WTC11 (cell line): ENCODE results near the gene TOX2.

Source experiments
- CBFB ChIP-seq: sonication (generic); formaldehyde crosslinking; IDR thresholded peaks from 2 replicates; pipeline ENCODE4 v1.8.1; 2022; ENCODE audit warnings: mild to moderate bottlenecking, low read depth, missing genetic modification reagents
- CREB1 ChIP-seq: sonication (generic); formaldehyde crosslinking; IDR thresholded peaks from 2 replicates; pipeline ENCODE4 v1.8.0; 2023; ENCODE audit warnings: mild to moderate bottlenecking, missing genetic modification reagents
- NR1H2 ChIP-seq: sonication (generic); formaldehyde crosslinking; IDR thresholded peaks from 2 replicates; pipeline ENCODE4 v1.9.0; 2021; ENCODE audit warnings: mild to moderate bottlenecking, moderate library complexity, missing genetic modification reagents
- RELA ChIP-seq: sonication (generic); formaldehyde crosslinking; IDR thresholded peaks from 2 replicates; pipeline ENCODE4 v1.8.1; 2022; ENCODE audit warnings: missing genetic modification reagents, mild to moderate bottlenecking, borderline replicate concordance
- SMAD4 ChIP-seq: sonication (generic); formaldehyde crosslinking; IDR thresholded peaks from 2 replicates; pipeline ENCODE4 v1.8.0; 2022; ENCODE audit warnings: mild to moderate bottlenecking, missing genetic modification reagents
- ZBTB21 ChIP-seq: sonication (generic); formaldehyde crosslinking; IDR thresholded peaks from 2 replicates; pipeline ENCODE4 v1.8.1; 2023; ENCODE audit warnings: mild to moderate bottlenecking, missing genetic modification reagents, borderline replicate concordance
- TF ChIP-seq, protein P1 (sequence below): fragments of 200-600 bp; IDR thresholded peaks from 2 replicates; pipeline ENCODE4 v1.8.0; 2022; ENCODE audit warnings: antibody characterized with exemption

DNA sequence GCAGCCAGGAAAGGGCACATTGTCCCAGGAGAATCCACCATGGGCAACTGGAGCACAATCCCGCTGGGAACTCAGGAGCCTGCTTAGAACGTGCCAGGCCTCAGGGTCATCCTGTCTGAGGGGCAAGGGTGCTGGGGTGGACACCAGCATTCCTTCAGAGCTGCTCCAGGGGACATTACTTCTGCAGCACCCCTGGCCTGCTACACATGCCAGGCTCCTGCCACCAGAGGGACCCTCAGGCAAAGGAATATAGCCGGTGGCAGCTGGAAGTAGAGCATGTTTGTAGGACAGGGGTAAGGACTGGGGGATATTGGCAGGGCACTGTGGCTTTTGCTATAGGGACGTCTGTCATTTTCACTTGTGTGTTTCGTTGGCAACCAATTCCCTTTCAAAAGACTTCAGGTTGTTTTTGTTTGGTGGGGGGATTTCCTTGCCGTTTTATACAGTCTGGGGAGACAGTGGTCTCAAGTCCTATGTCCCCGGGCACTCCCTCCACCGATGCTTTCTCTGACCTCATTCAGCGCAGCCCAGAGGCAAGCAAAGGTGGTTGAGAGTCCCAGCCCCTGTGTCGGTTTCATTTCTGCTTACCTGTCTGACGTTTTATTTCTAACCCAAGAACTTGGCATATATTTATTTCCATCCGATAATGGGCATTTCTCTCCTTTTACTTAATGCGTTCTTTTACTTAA is 141.5 kb downstream of the TOX2 start:
- TF ChIP-seq, protein P1, sequence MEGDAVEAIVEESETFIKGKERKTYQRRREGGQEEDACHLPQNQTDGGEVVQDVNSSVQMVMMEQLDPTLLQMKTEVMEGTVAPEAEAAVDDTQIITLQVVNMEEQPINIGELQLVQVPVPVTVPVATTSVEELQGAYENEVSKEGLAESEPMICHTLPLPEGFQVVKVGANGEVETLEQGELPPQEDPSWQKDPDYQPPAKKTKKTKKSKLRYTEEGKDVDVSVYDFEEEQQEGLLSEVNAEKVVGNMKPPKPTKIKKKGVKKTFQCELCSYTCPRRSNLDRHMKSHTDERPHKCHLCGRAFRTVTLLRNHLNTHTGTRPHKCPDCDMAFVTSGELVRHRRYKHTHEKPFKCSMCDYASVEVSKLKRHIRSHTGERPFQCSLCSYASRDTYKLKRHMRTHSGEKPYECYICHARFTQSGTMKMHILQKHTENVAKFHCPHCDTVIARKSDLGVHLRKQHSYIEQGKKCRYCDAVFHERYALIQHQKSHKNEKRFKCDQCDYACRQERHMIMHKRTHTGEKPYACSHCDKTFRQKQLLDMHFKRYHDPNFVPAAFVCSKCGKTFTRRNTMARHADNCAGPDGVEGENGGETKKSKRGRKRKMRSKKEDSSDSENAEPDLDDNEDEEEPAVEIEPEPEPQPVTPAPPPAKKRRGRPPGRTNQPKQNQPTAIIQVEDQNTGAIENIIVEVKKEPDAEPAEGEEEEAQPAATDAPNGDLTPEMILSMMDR: peak; percentile 34
- TF ChIP-seq CREB1 (CRISPR knock-in tag): no peak
- TF ChIP-seq ZBTB21 (CRISPR knock-in tag): no peak
- TF ChIP-seq SMAD4: no peak
- no peak for TF ChIP-seq RELA (CRISPR knock-in tag)
- TF ChIP-seq NR1H2 (CRISPR knock-in tag): no peak
- TF ChIP-seq CBFB (CRISPR knock-in tag): no peak
